ENCODE data around the gene LRRTM4. TPM values are rescaled to one million over a fixed set of nuclear protein-coding genes. Genes with fewer than 3 reads are reported as not detected.

LRRTM4 gene
- total and polyA plus RNA-seq, 8 donors = 0.15 to 1.3 (median 0.28) TPM; not detected in 1

DNA sequence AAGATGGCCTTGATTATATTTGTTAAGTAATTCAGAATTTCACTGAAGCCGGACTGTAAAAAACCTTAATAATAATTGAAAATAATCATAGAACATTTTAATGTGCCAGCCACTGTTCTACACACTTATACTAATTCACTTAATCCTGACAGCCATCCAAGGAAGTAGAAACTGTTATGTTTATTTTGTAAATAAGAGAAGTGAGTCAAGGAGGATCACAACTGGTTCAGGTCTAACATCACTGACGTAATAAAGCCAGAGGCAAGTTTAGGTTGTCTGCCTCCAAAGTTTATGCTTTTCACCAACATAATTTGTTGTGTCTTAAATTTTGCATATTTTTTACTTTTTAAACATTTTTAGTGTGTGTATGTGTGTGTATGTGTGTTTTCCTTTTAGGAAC is 436.1 kb downstream of the LRRTM4 start:
- Histone ChIP-seq H3K4me3 (no peak overlapping the region), H3K9me3 (no peaks in the 10 kb centered on the region), H3K4me1 (no peaks in the 10 kb centered on the region), H3K27ac (no peak overlapping the region), H3K27me3 (no peaks in the 10 kb centered on the region), H3K36me3 (no peaks in the 10 kb centered on the region)
- ATAC-seq (no peak), DNase-seq (no peak), FAIRE-seq (no peak)
- 68 to 83% methylated on average over 2 of the region's 2 CpGs for WGBS, 2 donors
- no peak for TF ChIP-seq CTCF (IDR thresholded peaks at IDR 0.05)
- intact Hi-C loops (cut with DNase I) = no loop called here

GRCh38 chr2:77085561-77085960 is 436.6 kb downstream of the LRRTM4 start:
- no peak overlapping the region for H3K4me3 ChIP-seq
- intact Hi-C loops (cut with DNase I) = no loop called here
- no peaks in the 10 kb centered on the region for H3K4me1 ChIP-seq
- no peaks in the 10 kb centered on the region for H3K27me3 ChIP-seq
- no peak for FAIRE-seq
- no peaks in the 10 kb centered on the region for H3K9me3 ChIP-seq
- no peaks in the 10 kb centered on the region for H3K36me3 ChIP-seq
- no peak overlapping the region for H3K27ac ChIP-seq
- ATAC-seq = no peak
- no peak for TF ChIP-seq CTCF (IDR thresholded peaks at IDR 0.05)
- 50 to 61% methylated on average over 3 of the region's 3 CpGs for WGBS, 2 donors
- no peak for DNase-seq

- ATAC-seq = no peak
- WGBS, 2 donors = 61 to 82% methylated on average over 2 of the region's 2 CpGs
- H3K4me3 ChIP-seq = no peak overlapping the region
- intact Hi-C loops (cut with DNase I) = no loop called here
- H3K9me3 ChIP-seq = no peaks in the 10 kb centered on the region
- no peaks in the 10 kb centered on the region for H3K27me3 ChIP-seq
- no peaks in the 10 kb centered on the region for H3K4me1 ChIP-seq
- no peak overlapping the region for H3K27ac ChIP-seq
- DNase-seq = no peak
- no peaks in the 10 kb centered on the region for H3K36me3 ChIP-seq
- FAIRE-seq = no peak
- no peak for TF ChIP-seq CTCF (IDR thresholded peaks at IDR 0.05)
Observed at GRCh38 chr2:77081597-77081996, 440.6 kb downstream of the LRRTM4 start.

DNA sequence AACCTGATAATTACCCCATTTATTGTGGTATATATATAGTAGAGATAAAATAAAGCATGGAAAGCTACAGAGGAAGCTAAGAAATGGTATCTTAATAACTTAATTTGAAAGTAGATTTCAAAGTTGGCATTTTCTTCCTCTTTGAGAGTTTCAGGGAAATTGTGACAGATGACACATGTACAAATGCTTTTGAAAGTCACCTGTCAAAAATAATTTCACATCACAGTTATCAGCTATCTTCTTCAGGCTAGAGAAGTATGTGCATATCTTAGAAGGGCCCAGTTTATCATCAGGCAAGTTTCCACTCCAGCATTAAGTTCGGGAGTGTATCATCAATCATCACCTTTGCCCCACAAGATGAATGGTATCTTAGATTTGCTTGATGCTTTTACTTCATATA is 457.9 kb downstream of the LRRTM4 start:
- H3K9me3 ChIP-seq = no peaks in the 10 kb centered on the region
- no peak overlapping the region for H3K4me3 ChIP-seq
- H3K27me3 ChIP-seq = no peaks in the 10 kb centered on the region
- no peak for ATAC-seq
- no peak for FAIRE-seq
- no peak for DNase-seq
- WGBS, 2 donors = 46 to 59% methylated on average over 1 of the region's 1 CpG
- intact Hi-C loops (cut with DNase I) = no loop called here
- H3K27ac ChIP-seq = no peak overlapping the region
- no peaks in the 10 kb centered on the region for H3K4me1 ChIP-seq
- no peaks in the 10 kb centered on the region for H3K36me3 ChIP-seq
- TF ChIP-seq CTCF (IDR thresholded peaks at IDR 0.05) = no peak

GRCh38 chr2:77054938-77055337 is 467.2 kb downstream of the LRRTM4 start:
- Histone ChIP-seq H3K9me3 (no peaks in the 10 kb centered on the region), H3K4me3 (no peak overlapping the region), H3K36me3 (no peaks in the 10 kb centered on the region), H3K27me3 (no peaks in the 10 kb centered on the region), H3K4me1 (no peaks in the 10 kb centered on the region), H3K27ac (no peak overlapping the region)
- TF ChIP-seq CTCF (IDR thresholded peaks at IDR 0.05) = no peak
- no peak for FAIRE-seq
- peak in 1 of 4 donors; percentile 41 for ATAC-seq
- intact Hi-C loops (cut with DNase I) = no loop called here
- DNase-seq = no peak
- 49 to 61% methylated on average over 2 of the region's 2 CpGs for WGBS, 2 donors

Measured in pancreas (tissue), 10 donors.